GM12873 (cell line): ENCODE measurements around the gene EPHA5.

Experiments
- CTCF ChIP-seq: IDR thresholded peaks from 2 replicates; pipeline ENCODE4 v1.5.1; 2012; ENCODE audit warnings: low read depth, mild to moderate bottlenecking, moderate library complexity, low read length, control low read depth; ENCODE audit not compliant: insufficient read depth; ENCODE audit errors: missing control alignments

The EPHA5 gene

DNA sequence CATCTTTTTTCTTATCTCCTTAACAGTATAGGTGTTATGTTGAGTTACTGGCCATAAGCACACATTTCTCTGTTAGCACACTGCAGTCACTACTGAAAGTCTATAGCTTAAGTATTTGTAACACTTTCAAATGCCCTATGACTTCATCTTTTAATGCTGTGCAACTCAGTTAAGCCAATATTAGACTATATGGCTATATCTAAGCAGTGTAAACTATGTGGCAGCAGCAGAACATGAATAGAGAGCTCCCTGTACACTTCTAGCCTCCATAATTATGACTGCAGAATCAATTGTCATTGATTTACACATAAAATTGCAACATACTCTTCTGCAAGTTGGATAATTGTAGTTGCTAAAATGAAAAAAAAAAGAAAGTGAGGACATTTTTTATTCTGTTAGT is 250.3 kb downstream of the EPHA5 start:
- TF ChIP-seq CTCF: no peak

DNA sequence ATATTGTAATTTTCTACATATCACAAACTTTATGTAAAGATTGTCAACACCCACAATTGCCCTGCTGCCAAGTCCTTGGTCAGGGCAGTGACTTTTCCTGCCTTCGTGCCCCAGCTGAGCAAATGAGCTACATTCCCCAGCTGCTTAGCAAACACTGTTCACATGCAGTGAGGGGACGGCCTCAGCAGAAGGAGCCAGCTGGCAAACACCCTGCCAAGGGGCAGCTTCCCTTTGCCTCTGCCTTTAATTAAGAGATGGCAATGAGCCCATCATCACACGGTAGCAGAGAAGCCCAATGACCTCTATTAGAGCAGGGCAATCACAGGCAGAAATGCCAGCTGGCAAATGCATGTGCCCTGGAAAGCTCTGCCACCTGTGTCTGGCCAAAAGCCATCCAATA is 253.4 kb downstream of the EPHA5 start:
- TF ChIP-seq CTCF: no peak

GRCh38 chr4:65407483-65407882 is 262.8 kb downstream of the EPHA5 start:
- no peak for TF ChIP-seq CTCF

DNA sequence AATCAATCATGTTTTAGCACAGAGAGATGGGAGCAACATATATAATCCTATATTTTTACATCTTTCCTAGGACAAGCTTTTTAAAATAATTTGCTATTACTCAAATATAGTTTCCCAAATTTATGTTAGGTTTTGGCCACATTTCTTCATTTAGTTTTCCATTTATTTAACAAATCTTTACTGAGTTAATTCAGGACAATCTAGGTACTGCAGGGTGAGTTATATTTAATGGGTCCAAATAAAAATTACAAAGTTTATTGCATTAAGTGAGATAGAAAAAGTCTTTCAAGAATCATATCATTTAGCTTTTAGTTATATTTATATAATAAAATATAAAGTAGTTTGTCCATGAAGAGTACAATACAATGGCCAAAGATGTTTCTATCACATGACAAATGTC is 269.2 kb downstream of the EPHA5 start:
- TF ChIP-seq CTCF: no peak

DNA sequence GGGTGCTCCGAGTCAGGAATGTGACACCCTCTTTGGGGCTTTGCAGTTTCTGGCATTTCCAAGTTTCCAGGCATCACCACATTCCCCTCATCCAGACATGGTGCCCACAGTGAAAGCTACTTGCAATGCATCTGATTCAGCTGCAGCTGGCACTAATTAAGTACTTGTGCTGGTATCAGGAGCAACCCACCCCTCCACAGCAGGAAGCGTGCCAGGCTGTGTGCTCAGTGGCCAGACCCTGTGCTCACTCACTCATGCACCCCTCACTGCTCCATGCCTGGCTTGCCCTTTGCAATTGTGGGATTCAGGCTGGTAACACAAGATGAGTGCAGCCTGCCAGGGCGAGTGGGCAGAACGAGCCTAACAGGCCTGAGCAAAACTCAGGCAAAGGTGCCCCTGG is 271.2 kb downstream of the EPHA5 start:
- no peak for TF ChIP-seq CTCF

DNA sequence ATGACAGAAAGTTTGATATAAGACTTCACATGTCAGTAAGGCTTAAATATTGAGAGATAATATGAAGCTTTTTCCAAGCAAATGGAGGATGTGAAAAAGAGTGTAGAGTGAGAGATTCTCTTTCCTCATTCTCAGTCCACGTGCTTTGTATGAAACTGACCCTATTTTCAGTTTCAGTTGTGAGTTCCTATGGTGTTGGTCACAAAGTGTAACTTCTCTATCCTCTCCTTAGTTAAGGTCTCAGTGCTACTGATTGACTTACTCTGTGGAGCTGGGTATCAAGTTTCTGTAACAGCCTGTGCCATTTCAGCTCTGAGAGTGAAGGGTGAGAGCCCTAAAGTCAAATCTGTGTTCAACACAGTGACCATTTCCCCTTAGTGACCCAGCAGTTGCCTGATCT is 277.2 kb downstream of the EPHA5 start:
- TF ChIP-seq CTCF: no peak

GRCh38 chr4:65392488-65392887 is 277.8 kb downstream of the EPHA5 start:
- no peak for TF ChIP-seq CTCF

GRCh38 chr4:65391814-65392213 is 278.5 kb downstream of the EPHA5 start:
- no peak for TF ChIP-seq CTCF
